ENCODE data around the gene DPF3. TPM values are rescaled to one million over a fixed set of nuclear protein-coding genes. Genes with fewer than 3 reads are reported as not detected.
"Not testable (repeated sequence)": the region's sequence is repeated elsewhere in the genome, so short reads cannot be mapped to it uniquely, and the experiment has no call there.

The DPF3 gene
- total RNA-seq, 4 donors from 2014 or later = under 0.01 to 2.7 (median 0.61) TPM; not detected in 1

GRCh38 chr14:72754949-72755348 is 139.0 kb downstream of the DPF3 start:
- Histone ChIP-seq H3K36me3 (no peaks in the 10 kb centered on the region), H3K4me1 (no peaks in the 10 kb centered on the region), H3K27me3 (no peaks in the 10 kb centered on the region), H3K9me3 (peaks cover 0 to 18% (median 7%) of the 10 kb centered on the region in 3 donors), H3K27ac (no peak overlapping the region), H3K4me3 (no peak overlapping the region)
- 92% methylated on average over 3 of the region's 4 CpGs; no CpG with 5 or more reads in 1 of the 2 donors for WGBS, 2 donors
- TF ChIP-seq POLR2A (IDR thresholded peaks at IDR 0.05) (no peak), CTCF (IDR thresholded peaks at IDR 0.05) (no peak)
- intact Hi-C loops (cut with DNase I) = no loop called here
- no peak for DNase-seq

DNA sequence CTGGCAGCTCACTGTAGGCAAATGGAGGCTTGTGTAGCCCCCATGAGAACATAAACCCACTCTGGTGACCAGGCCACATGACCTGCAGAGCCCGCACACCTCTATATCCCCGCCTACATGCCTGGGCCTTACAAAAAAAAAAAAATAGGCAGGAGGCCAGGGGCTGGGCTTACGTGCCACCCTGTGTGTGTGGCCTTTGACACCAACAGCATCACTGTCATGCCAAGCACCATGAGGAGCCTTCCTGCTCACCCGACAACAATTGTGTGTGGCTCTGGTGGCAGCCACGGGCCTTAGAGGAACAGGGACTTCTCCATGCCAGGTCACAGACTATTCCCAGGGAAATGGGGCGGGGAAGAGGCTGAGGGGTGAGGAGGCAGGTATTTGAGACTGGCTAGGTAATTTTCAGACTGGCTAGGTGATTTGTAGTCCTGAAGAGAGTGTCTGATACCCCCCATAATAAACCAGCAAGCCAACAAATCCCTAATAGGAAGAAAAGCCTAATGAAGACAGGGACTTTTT is 140.0 kb downstream of the DPF3 start:
- Histone ChIP-seq H3K27ac (no peak overlapping the region), H3K27me3 (no peaks in the 10 kb centered on the region), H3K4me3 (no peak overlapping the region), H3K36me3 (no peaks in the 10 kb centered on the region), H3K4me1 (no peaks in the 10 kb centered on the region), H3K9me3 (peaks cover 0 to 8% (median 0%) of the 10 kb centered on the region in 3 donors)
- no peak for TF ChIP-seq CTCF (IDR thresholded peaks at IDR 0.05)
- WGBS, 2 donors = 80 to 92% methylated on average over 1 to 3 of the region's 6 CpGs
- no peak for DNase-seq
- intact Hi-C loops (cut with DNase I) = no loop called here

DNA sequence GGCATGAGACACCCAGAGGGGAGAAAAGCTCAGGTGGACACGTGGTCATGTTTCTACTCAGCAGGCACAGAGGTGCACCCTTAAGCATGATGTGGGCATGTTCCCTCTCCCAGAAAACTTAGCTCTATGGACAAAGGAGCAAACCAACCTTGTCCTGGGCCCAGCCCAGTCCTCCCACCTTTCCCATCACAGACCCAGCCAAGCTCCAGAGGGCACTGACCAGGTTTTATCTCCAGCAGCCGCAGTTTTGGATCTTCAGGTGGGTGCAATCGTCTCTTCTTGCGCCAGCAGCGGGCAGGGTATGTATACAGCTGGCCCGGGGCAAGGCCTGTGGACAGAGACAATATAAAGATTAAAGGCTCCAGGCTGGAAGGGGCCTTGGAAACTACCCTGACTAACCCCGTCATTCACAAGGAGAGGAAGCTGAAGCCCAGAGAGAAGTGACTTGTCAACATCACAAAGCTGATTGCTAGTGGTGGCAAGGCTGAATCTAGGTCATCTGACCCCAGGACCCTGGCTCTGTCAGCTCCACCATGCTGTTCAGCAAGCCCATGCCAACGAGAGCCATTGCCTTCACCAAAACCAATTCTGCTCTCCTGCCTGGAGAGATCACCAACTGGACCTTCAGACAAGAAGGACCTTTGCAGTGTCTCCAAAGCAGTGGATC is 140.7 kb downstream of the DPF3 start:
- Histone ChIP-seq H3K36me3 (no peaks in the 10 kb centered on the region), H3K4me3 (no peak overlapping the region), H3K9me3 (peaks cover 0 to 2% (median 0%) of the 10 kb centered on the region in 3 donors), H3K4me1 (no peaks in the 10 kb centered on the region), H3K27me3 (no peaks in the 10 kb centered on the region), H3K27ac (no peak overlapping the region)
- TF ChIP-seq POLR2A (IDR thresholded peaks at IDR 0.05) (no peak), CTCF (IDR thresholded peaks at IDR 0.05) (no peak)
- no peak for DNase-seq
- 43 to 79% methylated on average over 2 to 8 of the region's 8 CpGs for WGBS, 2 donors
- intact Hi-C loops (cut with DNase I) = no loop called here

DNA sequence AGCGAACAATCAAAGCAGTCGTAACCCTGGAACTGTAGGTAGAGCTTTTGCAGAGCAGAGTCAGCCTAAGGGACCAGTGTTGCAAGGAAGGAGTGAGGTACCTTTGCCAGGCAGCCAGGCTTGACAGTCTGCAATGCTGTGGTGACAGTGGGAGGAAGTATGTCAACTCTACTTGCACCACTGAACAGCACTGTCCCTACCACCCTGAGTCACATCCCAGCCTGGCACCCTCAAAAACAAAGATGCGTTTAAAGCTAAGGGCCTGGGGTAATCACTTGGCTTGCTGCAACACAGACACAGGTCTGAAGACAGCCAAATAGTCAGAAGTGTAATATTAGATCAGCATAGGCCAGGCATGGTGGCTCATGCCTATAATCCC is 141.9 kb downstream of the DPF3 start:
- no peak overlapping the region for H3K27ac ChIP-seq
- no peak for DNase-seq
- H3K9me3 ChIP-seq = no peaks in the 10 kb centered on the region
- intact Hi-C loops (cut with DNase I) = no loop called here
- no peak overlapping the region for H3K4me3 ChIP-seq
- no peaks in the 10 kb centered on the region for H3K27me3 ChIP-seq
- H3K4me1 ChIP-seq = no peaks in the 10 kb centered on the region
- WGBS, 2 donors = 69 to 100% methylated on average over 3 of the region's 3 CpGs
- TF ChIP-seq CTCF (IDR thresholded peaks at IDR 0.05) = no peak
- no peak for TF ChIP-seq POLR2A (IDR thresholded peaks at IDR 0.05)
- H3K36me3 ChIP-seq = no peaks in the 10 kb centered on the region

- H3K27ac ChIP-seq = no peak overlapping the region
- no peak for TF ChIP-seq POLR2A (IDR thresholded peaks at IDR 0.05)
- TF ChIP-seq CTCF (IDR thresholded peaks at IDR 0.05) = no peak
- H3K36me3 ChIP-seq = no peaks in the 10 kb centered on the region
- H3K27me3 ChIP-seq = no peaks in the 10 kb centered on the region
- DNase-seq = no peak
- no peaks in the 10 kb centered on the region for H3K4me1 ChIP-seq
- no peaks in the 10 kb centered on the region for H3K9me3 ChIP-seq
- intact Hi-C loops (cut with DNase I) = no loop called here
- WGBS, 2 donors = 89% methylated on average over 9 of the region's 9 CpGs
- H3K4me3 ChIP-seq = no peak overlapping the region
These were observed 142.4 kb downstream of the DPF3 start for GRCh38 chr14:72751276-72752033.

DNA sequence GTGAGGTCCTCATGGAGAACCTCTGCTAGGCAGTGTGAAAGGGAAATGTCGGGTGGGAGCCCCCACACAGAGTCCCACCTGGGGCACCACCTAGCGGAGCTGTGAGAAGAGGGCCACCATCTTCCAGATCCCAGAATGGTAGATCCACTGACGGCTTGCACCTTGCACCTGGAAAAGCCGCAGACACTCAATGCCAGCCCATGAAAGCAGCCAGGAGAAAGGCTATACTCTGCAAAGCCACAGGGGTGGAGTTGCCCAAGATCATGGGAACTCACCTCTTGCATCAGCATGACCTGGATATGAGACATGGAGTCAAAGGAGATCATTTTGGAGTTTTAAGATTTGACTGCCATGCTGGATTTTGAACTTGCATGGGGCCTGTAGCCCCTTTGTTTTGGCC is 145.0 kb downstream of the DPF3 start:
- H3K4me1 ChIP-seq; H3K4me3 ChIP-seq; intact Hi-C loops (cut with DNase I); DNase-seq; H3K27me3 ChIP-seq; H3K36me3 ChIP-seq; H3K9me3 ChIP-seq; H3K27ac ChIP-seq: not testable (repeated sequence)
- WGBS, 2 donors = 33 to 88% methylated on average over 1 to 2 of the region's 4 CpGs

All from esophagus squamous epithelium (tissue), 5 donors.